ENCODE results near the gene GPC3.

The GPC3 gene

GRCh38 chrX:133985967-133986683, 731 bp upstream of the GPC3 start:
- H3K27ac ChIP-seq, result no peak overlapping the region
- TF ChIP-seq ZFX (IDR thresholded peaks at IDR 0.05; ENCODE audit: borderline replicate concordance) (no peak), CTCF (IDR thresholded peaks at IDR 0.05) (no peak)

- no peak overlapping the region for H3K27ac ChIP-seq
Observed at GRCh38 chrX:133984857-133985163, 584 bp downstream of the GPC3 start.

GRCh38 chrX:133983974-133984845, 1.2 kb downstream of the GPC3 start:
- no peak overlapping the region for H3K27ac ChIP-seq
- TF ChIP-seq ZFX (IDR thresholded peaks at IDR 0.05; ENCODE audit: borderline replicate concordance) (no peak), CTCF (IDR thresholded peaks at IDR 0.05) (no peak)

More at GRCh38 chrX:133984857-133985163, 584 bp downstream of the GPC3 start:
- TF ChIP-seq ZFX (IDR thresholded peaks at IDR 0.05; ENCODE audit: borderline replicate concordance) (no peak), CTCF (IDR thresholded peaks at IDR 0.05) (no peak)

DNA sequence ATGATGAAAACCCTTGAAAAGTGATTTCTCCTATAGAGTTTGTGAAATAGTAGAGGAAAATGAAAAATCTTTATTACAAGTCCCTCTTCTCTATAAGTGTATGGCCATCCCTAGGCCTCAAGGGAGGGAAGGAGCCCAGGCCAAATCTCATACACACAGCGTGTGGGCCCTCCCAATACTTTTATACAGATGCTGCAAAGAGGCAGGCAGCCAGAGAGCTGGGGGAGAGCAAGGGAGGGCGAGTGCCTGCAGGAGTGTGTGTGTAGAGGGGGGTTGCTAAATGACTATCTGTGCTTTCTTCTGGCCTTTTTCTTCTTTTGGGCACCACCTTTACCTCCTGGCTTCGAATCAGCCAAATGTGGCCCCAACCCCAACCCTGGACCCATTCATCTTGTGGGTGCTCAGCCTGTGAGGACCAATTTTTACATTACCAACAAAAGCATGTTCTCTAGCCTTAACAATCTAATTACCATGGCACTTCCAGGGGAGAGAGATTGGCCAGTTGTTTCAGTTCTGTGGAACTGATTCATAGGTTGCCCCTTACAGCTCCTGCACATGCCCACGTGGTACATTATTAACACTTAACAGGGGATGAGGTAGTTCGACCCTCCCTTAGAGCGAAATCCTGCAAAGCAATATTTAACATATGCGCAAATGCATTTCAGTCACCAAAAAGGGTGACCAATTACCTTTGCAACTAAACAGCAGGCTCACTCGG, 2.0 kb downstream of the GPC3 start:
- no peak overlapping the region for H3K27ac ChIP-seq
- no peak for TF ChIP-seq ZFX (IDR thresholded peaks at IDR 0.05; ENCODE audit: borderline replicate concordance)
- no peak for TF ChIP-seq CTCF (IDR thresholded peaks at IDR 0.05)

DNA sequence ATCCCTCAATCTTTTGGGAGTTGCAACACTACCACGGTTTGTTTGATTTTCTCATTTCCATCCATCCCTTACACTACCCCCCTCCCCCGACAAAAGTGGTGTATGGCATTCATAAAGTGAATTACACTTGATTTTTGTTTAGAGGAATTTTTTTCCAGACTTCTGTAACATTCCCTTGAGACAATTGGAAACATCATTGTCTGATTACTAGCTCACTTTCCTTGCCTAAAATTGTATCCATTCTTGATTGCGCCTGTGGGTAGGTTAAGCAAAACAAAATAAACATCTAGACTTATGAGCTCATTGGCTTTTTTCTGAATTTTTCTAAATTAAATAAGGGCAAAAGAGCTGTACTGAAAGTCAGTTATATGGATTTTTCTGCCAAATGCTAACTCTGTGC, 3.5 kb downstream of the GPC3 start:
- H3K27ac ChIP-seq, result no peak overlapping the region
- TF ChIP-seq ZFX (IDR thresholded peaks at IDR 0.05; ENCODE audit: borderline replicate concordance) (no peak), CTCF (IDR thresholded peaks at IDR 0.05) (no peak)

- no peak overlapping the region for H3K27ac ChIP-seq
- TF ChIP-seq CTCF (IDR thresholded peaks at IDR 0.05) (no peak), ZFX (IDR thresholded peaks at IDR 0.05; ENCODE audit: borderline replicate concordance) (no peak)
Observed at GRCh38 chrX:133980832-133981588, 4.4 kb downstream of the GPC3 start.
